Common myeloid progenitor, CD34-positive (primary cell): ENCODE data around the gene GLT8D2.

Experiments used
- CTCF ChIA-PET: fragments of 350-600 bp; sonication (Branson Sonifier 250); formaldehyde crosslinking; loops from one replicate; lab custom pipeline; 2021; ENCODE audit warnings: antibody characterized with exemption; lab: Charles Lee
- POLR2A ChIA-PET: fragments of 350-600 bp; sonication (Branson Sonifier 250); formaldehyde crosslinking; loops from one replicate; lab custom pipeline; 2021; ENCODE audit warnings: antibody characterized with exemption; lab: Charles Lee
- DNase-seq, 3 donors: peaks; one replicate each; pipeline versions ENCODE4 v3.0.0 to v3.0.0-alpha.2; 2013
- H3K27ac ChIP-seq, 2 experiments: 1 replicate in 1 of 2; 2 replicates in 1 of 2; pipeline ENCODE4 v1.7.0; 2013; ENCODE audit warnings: inconsistent platforms in 2 of 2, low read length in 2 of 2, mild to moderate bottlenecking in 2 of 2, low read depth in 1 of 2, moderate library complexity in 1 of 2; ENCODE audit not compliant: severe bottlenecking in 2 of 2, insufficient read depth in 1 of 2, poor library complexity in 1 of 2
- H3K27me3 ChIP-seq, 5 experiments: replicated peaks in 2 of 5; 1 replicate in 3 of 5; 2 replicates in 2 of 5; pipeline versions ENCODE4 v1.6.1 to v1.7.0; 2013; ENCODE audit warnings: low read length in 4 of 5, mild to moderate bottlenecking in 2 of 5, moderate library complexity in 2 of 5, inconsistent platforms in 1 of 5; ENCODE audit not compliant: insufficient read depth in 5 of 5, control insufficient read depth in 4 of 5
- H3K36me3 ChIP-seq, 4 experiments: 1 replicate in 2 of 4; 2 replicates in 2 of 4; pipeline versions ENCODE4 v1.6.1 to v1.7.0; 2013; ENCODE audit warnings: low read length in 3 of 4, control low read depth in 1 of 4, mild to moderate bottlenecking in 1 of 4; ENCODE audit not compliant: control insufficient read depth in 4 of 4, insufficient read depth in 4 of 4
- H3K4me1 ChIP-seq, 4 experiments: 1 replicate in 3 of 4; 2 replicates in 1 of 4; pipeline versions ENCODE4 v1.6.1 to v1.7.1; 2013; ENCODE audit warnings: low read length in 3 of 4, mild to moderate bottlenecking in 3 of 4, control low read depth in 1 of 4, inconsistent platforms in 1 of 4, moderate library complexity in 1 of 4; ENCODE audit not compliant: control insufficient read depth in 4 of 4, insufficient read depth in 4 of 4; ENCODE audit errors: control extremely low read depth in 1 of 4
- H3K4me3 ChIP-seq, 7 experiments: 1 replicate in 4 of 7; 2 replicates in 3 of 7; pipeline versions ENCODE4 v1.5.1 to v1.7.0; 2013; ENCODE audit warnings: mild to moderate bottlenecking in 7 of 7, low read length in 6 of 7, moderate library complexity in 6 of 7, inconsistent platforms in 2 of 7, low read depth in 2 of 7, control low read depth in 1 of 7; ENCODE audit not compliant: insufficient read depth in 4 of 7, control insufficient read depth in 1 of 7; ENCODE audit errors: extremely low read depth in 1 of 7
- H3K9me3 ChIP-seq, 5 experiments: 1 replicate in 4 of 5; 2 replicates in 1 of 5; pipeline versions ENCODE4 v1.6.1 to v1.7.1; 2013; ENCODE audit warnings: low read length in 4 of 5, mild to moderate bottlenecking in 2 of 5, inconsistent platforms in 1 of 5, low read depth in 1 of 5, moderate library complexity in 1 of 5; ENCODE audit not compliant: control insufficient read depth in 4 of 5, insufficient read depth in 2 of 5; ENCODE audit errors: control extremely low read depth in 1 of 5
- WGBS: methylation state at CpG from one replicate; pipeline ENCODE4 v1.1.5; 2013; ENCODE audit not compliant: insufficient coverage; 5-methylcytosine and 5-hydroxymethylcytosine counted together

Gene GLT8D2

DNA sequence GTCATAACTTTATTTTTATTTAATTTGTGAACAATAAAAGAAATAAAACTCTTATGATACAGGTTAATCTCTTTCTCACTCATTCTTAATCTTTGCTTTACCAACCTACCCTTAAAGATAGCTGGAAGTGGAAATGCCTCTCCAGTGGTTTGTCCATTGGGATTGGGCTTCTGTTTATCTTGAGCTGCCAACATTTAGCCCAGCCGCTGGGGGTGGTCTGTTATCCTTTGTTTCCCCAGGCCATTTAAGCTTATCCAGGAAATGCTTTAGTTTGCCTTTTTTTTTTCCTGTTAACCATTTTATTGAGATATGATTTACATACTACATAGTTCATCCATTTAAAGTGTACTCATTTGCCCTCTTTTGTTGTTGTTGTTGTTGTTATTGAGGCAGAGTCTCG, 76.1 kb downstream of the GLT8D2 start:
- no peak overlapping the region for H3K27ac ChIP-seq
- DNase-seq, result no peak
- POLR2A ChIA-PET, result interaction anchor here (0.6 to 1.1 kb wide), 2 partner anchors 8 to 266 kb away, joined by 3 to 4 read pairs; partner anchors contain the start of gene TDG
- H3K9me3 ChIP-seq, result no peaks in the 10 kb centered on the region
- CTCF ChIA-PET, result interaction anchor here (0.6 to 1.0 kb wide), 3 partner anchors 9 to 38 kb away, joined by 3 to 4 read pairs (median 3); partner anchors contain the start of gene TDG
- no CpG with 5 or more reads among the region's 2 CpGs for WGBS
- H3K4me1 ChIP-seq, result peaks cover 0 to 4% (median 0%) of the 10 kb centered on the region in 4 experiments
- peaks cover 4 to 47% (median 19%) of the 10 kb centered on the region in 4 experiments for H3K36me3 ChIP-seq
- no peaks in the 10 kb centered on the region for H3K27me3 ChIP-seq
- H3K4me3 ChIP-seq, result no peak overlapping the region

DNA sequence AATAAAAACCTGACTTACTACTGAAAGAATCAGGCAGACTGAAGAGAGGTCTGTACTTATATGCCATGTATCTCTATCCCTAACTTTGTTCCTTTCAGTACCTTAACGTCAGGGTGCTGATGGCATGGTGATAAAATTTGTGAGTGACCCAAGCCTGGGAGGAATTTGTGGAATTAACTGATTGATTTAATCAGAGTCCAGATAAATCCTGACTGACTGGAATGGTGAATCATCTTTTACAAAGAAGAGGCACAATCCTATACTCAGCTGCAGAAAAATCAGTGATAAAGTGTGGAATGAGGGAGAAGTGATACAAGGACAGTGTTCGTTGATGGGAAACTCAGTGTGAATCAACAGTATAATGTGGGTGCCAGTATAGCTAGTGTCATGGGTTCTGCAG, 80.6 kb downstream of the GLT8D2 start:
- Histone ChIP-seq H3K36me3 (peaks cover 0 to 27% (median 5%) of the 10 kb centered on the region in 4 experiments), H3K27me3 (no peaks in the 10 kb centered on the region), H3K4me3 (no peak overlapping the region), H3K9me3 (no peaks in the 10 kb centered on the region), H3K27ac (no peak overlapping the region), H3K4me1 (peaks cover 5 to 24% (median 18%) of the 10 kb centered on the region in 4 experiments)
- WGBS, result 100% methylated on average over 1 of the region's 2 CpGs
- ChIA-PET CTCF (no interaction called here), POLR2A (interaction anchor here (0.8 kb wide), 1 partner anchor 40 kb away, joined by 3 read pairs; no protein-coding TSS in a partner anchor)
- no peak for DNase-seq

DNA sequence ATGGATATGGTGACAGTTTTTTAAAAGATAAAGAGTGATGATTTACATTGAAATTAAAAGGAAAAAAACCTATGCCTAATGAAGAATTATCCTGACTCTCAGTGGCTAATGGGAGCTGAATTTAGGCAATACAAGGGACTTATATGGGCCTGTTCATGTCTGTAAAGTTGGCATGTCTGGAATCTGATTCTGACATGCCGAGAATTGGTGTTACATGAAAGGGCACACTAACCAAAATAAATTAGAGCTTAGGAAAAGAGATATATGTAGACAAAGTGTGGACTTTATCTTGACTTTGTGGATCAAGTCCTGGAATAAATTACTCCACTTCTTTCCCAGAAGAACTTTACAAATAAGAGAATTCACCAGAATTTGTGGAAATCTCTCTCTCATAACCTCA, 83.3 kb downstream of the GLT8D2 start:
- DNase-seq, result no peak
- ChIA-PET CTCF (interaction anchor here (1.0 to 2.0 kb wide), 4 partner anchors 10 to 97 kb away, joined by 3 to 6 read pairs (median 4); no protein-coding TSS in a partner anchor), POLR2A (interaction anchor here (2.0 to 2.4 kb wide), 2 partner anchors 10 to 37 kb away, joined by 25 to 37 read pairs; partner anchors contain the start of gene HSP90B1)
- Histone ChIP-seq H3K36me3 (peaks cover 0 to 18% (median under 1%) of the 10 kb centered on the region in 4 experiments), H3K27ac (peak overlapping the region; percentile 88 to 95), H3K4me3 (peak overlapping the region in 6 of 7 experiments; percentile 79 to 98 (median 85)), H3K9me3 (no peaks in the 10 kb centered on the region), H3K4me1 (peaks cover 7 to 26% (median 19%) of the 10 kb centered on the region in 4 experiments), H3K27me3 (no peaks in the 10 kb centered on the region)
- WGBS, result no CpG with 5 or more reads among the region's 1 CpG

DNA sequence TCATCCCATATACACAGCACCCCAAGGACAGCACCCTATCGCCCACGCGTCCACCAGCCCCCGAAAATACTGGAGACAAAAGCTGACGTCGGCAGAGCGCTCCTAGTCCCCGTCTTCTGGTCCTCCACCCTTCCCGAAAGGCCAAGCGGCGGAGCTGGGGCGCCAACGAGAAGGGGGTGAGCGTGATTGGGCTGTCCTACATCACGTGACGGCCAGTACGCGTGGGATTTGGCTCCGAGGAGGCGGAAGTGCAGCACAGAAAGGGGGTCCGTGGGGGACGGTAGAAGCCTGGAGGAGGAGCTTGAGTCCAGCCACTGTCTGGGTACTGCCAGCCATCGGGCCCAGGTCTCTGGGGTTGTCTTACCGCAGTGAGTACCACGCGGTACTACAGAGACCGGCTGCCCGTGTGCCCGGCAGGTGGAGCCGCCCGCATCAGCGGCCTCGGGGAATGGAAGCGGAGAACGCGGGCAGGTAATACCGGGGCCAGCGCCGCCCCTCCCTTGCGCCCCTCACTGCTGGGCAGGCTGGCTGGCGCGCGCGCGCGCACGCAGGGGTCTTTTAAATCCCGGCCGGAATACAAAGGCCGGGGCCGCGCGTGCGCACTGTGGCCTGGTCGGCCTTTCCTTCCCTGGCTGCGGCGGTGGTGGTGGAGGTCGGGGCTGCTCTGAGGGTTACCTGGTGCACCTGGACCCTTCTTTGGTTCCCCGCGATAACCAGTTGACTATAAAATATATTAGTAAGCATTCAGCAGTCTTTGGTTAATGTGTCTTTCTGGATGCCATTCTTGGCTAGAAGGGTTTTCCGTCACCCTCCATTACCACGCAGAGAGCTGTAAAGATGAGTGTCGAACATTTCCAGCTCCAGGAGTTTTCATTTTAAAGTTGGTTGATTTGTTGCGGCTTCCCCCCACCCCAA, 84.1 kb downstream of the GLT8D2 start, which contains the start of gene TDG:
Gene TDG (plus strand): TSS at position 283 of the 915 bp plus-strand sequence. CDS start 166 bp downstream, at position 449.
- DNase-seq, result peak; percentile 99 to 100 (median 99)
- no peaks in the 10 kb centered on the region for H3K27me3 ChIP-seq
- peak within 1 kb of the TSS; percentile 67 to 98 (median 84) for H3K4me3 ChIP-seq
- POLR2A ChIA-PET, result interaction anchor here (0.6 to 2.4 kb wide), 9 partner anchors 8 to 84 kb away, joined by 3 to 37 read pairs (median 4); partner anchors contain the start of gene HSP90B1
- H3K4me1 ChIP-seq, result peaks cover 7 to 26% (median 19%) of the 10 kb centered on the region in 4 experiments
- H3K36me3 ChIP-seq, result peaks cover 0 to 18% (median under 1%) of the 10 kb centered on the region in 4 experiments
- H3K27ac ChIP-seq, result peak within 1 kb of the TSS; percentile 88 to 95
- no peaks in the 10 kb centered on the region for H3K9me3 ChIP-seq
- CTCF ChIA-PET, result interaction anchor here (0.8 to 2.0 kb wide), 9 partner anchors 8 to 143 kb away, joined by 3 to 9 read pairs (median 4); a partner anchor contains a TSS
- WGBS, result 7% methylated on average over 35 of the region's 64 CpGs

DNA sequence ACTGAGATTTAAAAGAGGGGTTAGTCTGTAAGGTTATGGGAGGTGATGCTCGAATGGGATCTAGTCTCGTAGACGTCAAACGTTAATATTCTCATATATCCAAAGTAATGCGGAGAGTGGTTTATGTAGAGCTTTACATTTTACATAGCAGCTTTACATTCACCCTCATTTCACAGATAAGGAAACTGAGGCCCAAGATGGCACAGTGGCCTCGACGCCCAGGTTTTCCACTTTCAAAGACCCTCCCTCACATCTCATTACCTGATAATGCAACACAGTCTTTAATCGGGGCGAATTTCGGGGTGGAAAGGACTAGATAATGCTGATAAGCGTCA, 84.8 kb downstream of the GLT8D2 start:
- no peak for DNase-seq
- Histone ChIP-seq H3K36me3 (peaks cover 0 to 18% (median under 1%) of the 10 kb centered on the region in 4 experiments), H3K4me3 (peak overlapping the region; percentile 67 to 98 (median 84)), H3K9me3 (no peaks in the 10 kb centered on the region), H3K4me1 (peaks cover 7 to 26% (median 19%) of the 10 kb centered on the region in 4 experiments), H3K27ac (peak overlapping the region; percentile 88 to 95), H3K27me3 (no peaks in the 10 kb centered on the region)
- WGBS, result 0% methylated on average over 4 of the region's 11 CpGs
- ChIA-PET CTCF (interaction anchor here (0.8 to 2.0 kb wide), 7 partner anchors 9 to 145 kb away, joined by 3 to 9 read pairs (median 4); a partner anchor contains a TSS), POLR2A (interaction anchor here (0.6 to 2.4 kb wide), 8 partner anchors 9 to 81 kb away, joined by 3 to 37 read pairs (median 4); partner anchors contain the start of gene HSP90B1)

DNA sequence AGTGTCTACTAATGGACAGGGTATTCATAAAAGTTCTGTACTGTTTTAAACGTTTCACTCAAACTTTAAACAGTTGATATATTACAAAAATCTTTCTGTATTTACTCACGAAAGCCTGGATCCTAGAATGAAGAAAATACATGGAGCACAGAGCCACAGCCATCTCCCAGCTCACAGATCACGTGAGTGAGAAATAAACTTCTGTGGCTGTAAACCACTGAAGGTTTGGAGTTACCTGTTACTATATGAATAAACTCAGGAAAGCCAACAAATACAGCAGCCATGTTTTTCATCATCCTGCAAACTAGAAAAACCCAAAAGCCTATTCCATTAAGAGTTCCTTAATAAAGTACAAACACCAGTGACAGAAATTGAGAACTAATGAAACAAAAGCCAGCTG, 85.2 kb downstream of the GLT8D2 start:
- ChIA-PET POLR2A (interaction anchor here (1.1 to 2.4 kb wide), 5 partner anchors 8 to 80 kb away, joined by 3 to 37 read pairs (median 12); partner anchors contain the start of gene HSP90B1), CTCF (interaction anchor here (0.6 to 2.0 kb wide), 7 partner anchors 9 to 146 kb away, joined by 3 to 9 read pairs (median 4); no protein-coding TSS in a partner anchor)
- WGBS, result no CpG with 5 or more reads among the region's 3 CpGs
- Histone ChIP-seq H3K9me3 (no peaks in the 10 kb centered on the region), H3K4me1 (peaks cover 7 to 26% (median 19%) of the 10 kb centered on the region in 4 experiments), H3K27ac (peak overlapping the region; percentile 88 to 95), H3K36me3 (peaks cover 0 to 18% (median under 1%) of the 10 kb centered on the region in 4 experiments), H3K27me3 (no peaks in the 10 kb centered on the region), H3K4me3 (peak overlapping the region in 6 of 7 experiments; percentile 79 to 98 (median 85))
- DNase-seq, result no peak
